Muscle of arm (tissue), 14 donors: ENCODE results near the gene TAF6. TPM values are rescaled to one million over a fixed set of nuclear protein-coding genes. Genes with fewer than 3 reads are reported as not detected.

Source experiments
- DNase-seq: peaks from one replicate; pipeline ENCODE4 v3.0.0-alpha.2; 2013
- long read RNA-seq, 11 donors: transcript quantifications; one replicate each; lab custom pipeline, GENCODE V29; 2026
- polyA plus RNA-seq, 12 donors: library from polyadenylated mRNA; unstranded; fragments of 120-200 nt; gene quantifications; one replicate each; pipeline ENCODE4 v1.2.1, GENCODE V29; 2013; ENCODE audit not compliant: insufficient read length in 12 of 12

Gene TAF6
- 10 to 100 TPM in 11 of 12 donors, not detected in 1; 30.6 to 46.7 (median 35.1) TPM for polyA plus RNA-seq
- long read RNA-seq, donor 1, partial matches to known transcripts = 0 of 4 reads
- long read RNA-seq, donor 1, other reads (novel, unspliced or antisense) = 0 of 4 reads
- long read RNA-seq, donor 2, transcript TAF6-211 (15 exons, 2,464 nt) = major isoform, 6 of 11 reads
- long read RNA-seq, donor 2, partial matches to known transcripts = 5 of 11 reads
- long read RNA-seq, donor 2, other reads (novel, unspliced or antisense) = 0 of 11 reads
- long read RNA-seq, donor 3, partial matches to known transcripts = 0 of 4 reads
- long read RNA-seq, donor 3, other reads (novel, unspliced or antisense) = 0 of 4 reads
- long read RNA-seq, donor 4, partial matches to known transcripts = 0 of 3 reads
- long read RNA-seq, donor 4, other reads (novel, unspliced or antisense) = 0 of 3 reads
- long read RNA-seq, donor 5, transcript TAF6-211 (15 exons, 2,464 nt) = major isoform, 12 of 275 reads
- long read RNA-seq, donor 5, partial matches to known transcripts = 94 of 275 reads
- long read RNA-seq, donor 5, other reads (novel, unspliced or antisense) = 168 of 275 reads
- long read RNA-seq, donor 6, partial matches to known transcripts = 0 of 2 reads
- long read RNA-seq, donor 6, other reads (novel, unspliced or antisense) = 0 of 2 reads
- long read RNA-seq, donor 7, partial matches to known transcripts = 0 of 4 reads
- long read RNA-seq, donor 7, other reads (novel, unspliced or antisense) = 0 of 4 reads
- long read RNA-seq, donor 8, transcript TAF6-211 (15 exons, 2,464 nt) = major isoform, 6 of 11 reads
- long read RNA-seq, donor 8, partial matches to known transcripts = 5 of 11 reads
- long read RNA-seq, donor 8, other reads (novel, unspliced or antisense) = 0 of 11 reads
- long read RNA-seq, donor 9, partial matches to known transcripts = 0 of 3 reads
- long read RNA-seq, donor 9, other reads (novel, unspliced or antisense) = 0 of 3 reads
- long read RNA-seq, donor 10, partial matches to known transcripts = 0 of 5 reads
- long read RNA-seq, donor 10, other reads (novel, unspliced or antisense) = 0 of 5 reads
- long read RNA-seq, donor 11, partial matches to known transcripts = 0 of 5 reads
- long read RNA-seq, donor 11, other reads (novel, unspliced or antisense) = 0 of 5 reads

- peak; percentile 98 for DNase-seq
Observed at GRCh38 chr7:100119072-100119969, at the start of gene TAF6, which contains the start of gene CNPY4. TAF6 (minus strand) TSS chr7:100119358; CDS start chr7:100114209, 5,149 bp downstream. CNPY4 (plus strand) TSS chr7:100119634; CDS start chr7:100119745, 111 bp downstream.

GRCh38 chr7:100167912-100168323, 48.8 kb upstream of the TAF6 start:
- DNase-seq = peak; percentile 48

- DNase-seq = no peak
Observed at GRCh38 chr7:100166970-100167911, 48.1 kb upstream of the TAF6 start.

- no peak for DNase-seq
Observed at GRCh38 chr7:100166317-100166940, 47.3 kb upstream of the TAF6 start.

GRCh38 chr7:100163871-100164270, 44.7 kb upstream of the TAF6 start:
- no peak for DNase-seq

- no peak for DNase-seq
Observed at GRCh38 chr7:100163006-100163531, 43.9 kb upstream of the TAF6 start.

- DNase-seq = no peak
Observed at GRCh38 chr7:100160067-100160466, 40.9 kb upstream of the TAF6 start.

GRCh38 chr7:100159099-100159623, 40.0 kb upstream of the TAF6 start:
- DNase-seq = no peak

GRCh38 chr7:100158229-100159098, 39.3 kb upstream of the TAF6 start, which contains the start of gene TRAPPC14:
TRAPPC14 (minus strand) TSS chr7:100158723; CDS start chr7:100158499, 224 bp downstream.
- peak; percentile 90 for DNase-seq

- no peak for DNase-seq
Observed at GRCh38 chr7:100157334-100158228, 38.4 kb upstream of the TAF6 start.

GRCh38 chr7:100157069-100157333, 37.8 kb upstream of the TAF6 start:
- DNase-seq = no peak

- no peak for DNase-seq
Observed at GRCh38 chr7:100156331-100157068, 37.3 kb upstream of the TAF6 start.

GRCh38 chr7:100155553-100156317, 36.6 kb upstream of the TAF6 start:
- DNase-seq = no peak

GRCh38 chr7:100154651-100155491, 35.7 kb upstream of the TAF6 start:
- DNase-seq = no peak
